Dendritic cell treated with granulocyte-macrophage colony-stimulating factor and Interleukin-4, amounts not matched to agents 40 ng/mL and 50 ng/mL, for 4 days (primary cell): ENCODE data around the gene WDR38.
"Not testable (repeated sequence)": the region's sequence is repeated elsewhere in the genome, so short reads cannot be mapped to it uniquely, and the experiment has no call there.

Source experiments
- H3K27ac Mint-ChIP-seq: one replicate; pipeline ENCODE4 v1.8.0; 2022; ENCODE audit warnings: mild to moderate bottlenecking, mixed read lengths
- H3K27me3 Mint-ChIP-seq: one replicate; pipeline ENCODE4 v1.8.0; 2022; ENCODE audit warnings: mild to moderate bottlenecking, mixed read lengths
- H3K36me3 Mint-ChIP-seq: one replicate; pipeline ENCODE4 v1.8.0; 2022; ENCODE audit warnings: low read depth, mixed read lengths
- H3K4me1 Mint-ChIP-seq: one replicate; pipeline ENCODE4 v1.8.0; 2022; ENCODE audit warnings: low read depth, mixed read lengths
- H3K4me3 Mint-ChIP-seq: one replicate; pipeline ENCODE4 v1.8.0; 2022; ENCODE audit warnings: mild to moderate bottlenecking, moderate library complexity, mixed read lengths
- H3K9me3 Mint-ChIP-seq: one replicate; pipeline ENCODE4 v1.8.0; 2022; ENCODE audit warnings: mixed read lengths
- intact Hi-C: fragments of 100-400 bp; cut with micrococcal nuclease; formaldehyde crosslinking; loops from one replicate; pipeline ENCODE4 v1.15.0; 2022

WDR38 gene

GRCh38 chr9:124841075-124841821 is 12.0 kb upstream of the WDR38 start:
- Mint-ChIP-seq H3K27ac (peak overlapping the region; percentile 13), H3K4me1 (peaks cover 6% of the 10 kb centered on the region), H3K36me3 (no peaks in the 10 kb centered on the region), H3K27me3 (peaks cover 35% of the 10 kb centered on the region), H3K4me3 (no peak overlapping the region), H3K9me3 (no peaks in the 10 kb centered on the region)
- intact Hi-C loops = no loop called here

DNA sequence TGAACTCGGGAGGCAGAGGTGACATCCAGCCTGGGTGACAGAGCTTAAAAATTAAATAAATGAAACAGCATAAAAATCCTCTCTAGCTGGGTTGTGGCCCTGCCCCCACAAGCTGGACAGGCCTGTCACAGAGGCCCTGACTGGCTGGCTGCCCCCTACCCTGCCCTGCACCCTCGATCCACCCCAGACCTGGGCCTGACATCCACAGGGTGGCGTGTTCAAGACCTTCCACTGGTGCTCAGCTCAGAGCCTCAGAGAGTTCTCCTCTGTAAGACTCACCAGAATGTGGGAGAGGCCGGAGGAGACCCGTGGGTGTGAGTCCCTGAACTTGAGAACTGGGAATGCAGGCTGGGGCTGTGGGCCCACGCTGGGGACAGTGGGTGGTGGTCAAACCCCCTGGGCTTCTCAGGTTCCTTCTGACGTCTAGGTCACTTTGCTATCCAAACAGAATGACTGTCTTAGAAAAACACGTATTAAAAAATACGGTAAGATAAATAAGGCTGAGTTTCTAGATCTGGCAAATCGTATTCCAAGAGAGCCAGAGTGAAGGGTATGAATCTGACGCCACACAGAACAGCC is 9.7 kb upstream of the WDR38 start:
- intact Hi-C loops = no loop called here
- Mint-ChIP-seq H3K4me3 (no peak overlapping the region), H3K27ac (no peak overlapping the region)

DNA sequence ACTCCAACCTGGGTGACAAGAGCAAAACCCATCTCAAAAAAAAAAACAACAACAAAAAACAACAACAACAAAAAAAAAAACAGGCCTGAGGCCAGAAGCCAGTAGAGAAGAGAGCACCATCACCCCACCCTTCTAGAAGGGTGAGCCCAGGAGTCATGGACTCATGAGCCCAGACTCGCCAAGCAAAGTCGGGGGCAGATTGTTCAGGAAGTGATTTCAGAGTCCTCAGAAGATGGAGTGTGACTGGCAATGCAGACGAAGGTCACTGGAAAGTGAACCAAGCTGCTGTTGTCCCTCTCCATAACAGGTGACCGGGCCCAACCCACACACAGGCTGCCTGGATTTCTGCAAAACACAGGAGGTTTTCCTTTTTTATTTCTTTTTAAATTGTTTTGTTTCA is 9.0 kb upstream of the WDR38 start:
- Mint-ChIP-seq H3K9me3 (no peaks in the 10 kb centered on the region), H3K4me1 (peaks cover 4% of the 10 kb centered on the region), H3K36me3 (no peaks in the 10 kb centered on the region), H3K4me3 (no peak overlapping the region), H3K27me3 (peaks cover 14% of the 10 kb centered on the region), H3K27ac (no peak overlapping the region)
- intact Hi-C loops = no loop called here

More for the DNA sequence above, 9.7 kb upstream of the WDR38 start:
- Mint-ChIP-seq H3K36me3 (no peaks in the 10 kb centered on the region), H3K27me3 (peaks cover 17% of the 10 kb centered on the region), H3K4me1 (peaks cover 6% of the 10 kb centered on the region), H3K9me3 (no peaks in the 10 kb centered on the region)

DNA sequence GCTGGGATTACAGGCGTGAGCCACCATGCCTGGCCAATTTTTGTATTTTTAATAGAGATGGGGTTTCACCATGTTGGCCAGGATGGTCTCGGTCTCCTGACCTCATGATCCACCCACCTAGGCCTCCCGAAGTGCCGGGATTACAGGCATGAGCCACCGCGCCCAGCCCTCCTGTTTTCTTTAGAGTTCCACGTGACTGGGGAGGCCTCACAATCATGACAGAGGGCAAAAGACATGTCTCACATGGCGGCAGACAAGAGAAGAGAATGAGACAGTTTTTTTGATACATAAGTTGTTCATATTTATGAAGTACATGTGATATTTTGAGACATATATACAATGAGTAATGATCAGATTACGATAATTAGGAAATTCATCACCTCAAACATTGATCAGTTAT is 6.8 kb upstream of the WDR38 start:
- H3K9me3 Mint-ChIP-seq, H3K36me3 Mint-ChIP-seq, H3K4me3 Mint-ChIP-seq, H3K27ac Mint-ChIP-seq, intact Hi-C loops, H3K4me1 Mint-ChIP-seq: not testable (repeated sequence)
- peaks cover 17% of the 10 kb centered on the region for H3K27me3 Mint-ChIP-seq

GRCh38 chr9:124846969-124847368 is 6.3 kb upstream of the WDR38 start:
- H3K27ac Mint-ChIP-seq = no peak overlapping the region
- H3K27me3 Mint-ChIP-seq = peaks cover 20% of the 10 kb centered on the region
- H3K4me3 Mint-ChIP-seq = no peak overlapping the region
- H3K36me3 Mint-ChIP-seq = no peaks in the 10 kb centered on the region
- H3K9me3 Mint-ChIP-seq = no peaks in the 10 kb centered on the region
- no peaks in the 10 kb centered on the region for H3K4me1 Mint-ChIP-seq
- intact Hi-C loops = no loop called here

- peaks cover 6% of the 10 kb centered on the region for H3K4me1 Mint-ChIP-seq
- H3K27ac Mint-ChIP-seq = no peak overlapping the region
- no peaks in the 10 kb centered on the region for H3K9me3 Mint-ChIP-seq
- no peak overlapping the region for H3K4me3 Mint-ChIP-seq
- peaks cover 31% of the 10 kb centered on the region for H3K27me3 Mint-ChIP-seq
- no peaks in the 10 kb centered on the region for H3K36me3 Mint-ChIP-seq
- intact Hi-C loops = loop anchor here (5.0 to 10.0 kb wide), 2 partner anchors 235 to 522 kb away; no protein-coding TSS in a partner anchor
Observed at GRCh38 chr9:124849801-124850200, 3.5 kb upstream of the WDR38 start.

DNA sequence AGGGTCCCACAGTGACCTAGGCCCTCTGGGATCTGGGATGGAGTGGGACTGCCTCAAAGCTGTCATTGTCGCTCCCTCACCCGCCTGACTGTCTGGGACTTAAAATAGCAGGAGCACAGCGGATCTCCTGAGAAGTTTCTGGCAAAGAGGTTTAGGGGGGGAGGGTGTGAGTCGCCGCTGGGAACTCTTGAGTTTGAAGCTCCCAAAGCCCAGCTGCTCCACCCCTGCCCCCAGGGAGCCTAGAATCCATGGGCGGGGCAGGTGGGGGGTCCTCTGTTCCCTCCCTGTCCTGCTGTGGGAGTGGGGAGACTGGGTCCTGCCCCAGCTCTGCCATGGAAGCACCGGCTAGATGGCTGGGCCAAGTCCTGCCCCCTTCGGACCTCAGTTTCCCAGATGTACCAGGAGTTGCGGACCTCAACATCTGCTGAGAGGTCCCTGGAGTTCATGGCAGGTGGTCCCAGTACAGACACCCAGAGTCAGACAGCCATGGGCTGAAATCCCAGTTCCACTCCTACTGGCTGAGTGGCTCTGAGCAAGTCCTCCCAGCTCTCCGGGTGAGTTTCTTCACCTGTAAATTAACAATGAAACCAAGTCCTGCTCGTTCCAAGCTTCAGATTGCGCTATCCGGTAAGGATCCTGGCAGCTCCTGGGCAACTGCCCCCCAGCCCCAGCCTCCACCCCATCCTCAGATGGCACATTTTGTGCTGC is 985 bp upstream of the WDR38 start:
- intact Hi-C loops = loop anchor here (5.0 to 10.0 kb wide), 2 partner anchors 237 to 520 kb away; no protein-coding TSS in a partner anchor

GRCh38 chr9:124853605-124854143 is 414 bp downstream of the WDR38 start:
- Mint-ChIP-seq H3K27ac (peak overlapping the region; percentile 57), H3K36me3 (peaks cover 26% of the 10 kb centered on the region), H3K4me1 (peaks cover 6% of the 10 kb centered on the region), H3K27me3 (peaks cover 30% of the 10 kb centered on the region), H3K4me3 (peak overlapping the region; percentile 78), H3K9me3 (no peaks in the 10 kb centered on the region)
- intact Hi-C loops = loop anchor here (1.0 to 10.0 kb wide), 3 partner anchors 81 to 519 kb away; no protein-coding TSS in a partner anchor

More for the DNA sequence above, 985 bp upstream of the WDR38 start:
- Mint-ChIP-seq H3K27ac (no peak overlapping the region), H3K27me3 (peaks cover 30% of the 10 kb centered on the region), H3K9me3 (no peaks in the 10 kb centered on the region), H3K4me3 (peak overlapping the region; percentile 78), H3K36me3 (peaks cover 12% of the 10 kb centered on the region), H3K4me1 (peaks cover 6% of the 10 kb centered on the region)

DNA sequence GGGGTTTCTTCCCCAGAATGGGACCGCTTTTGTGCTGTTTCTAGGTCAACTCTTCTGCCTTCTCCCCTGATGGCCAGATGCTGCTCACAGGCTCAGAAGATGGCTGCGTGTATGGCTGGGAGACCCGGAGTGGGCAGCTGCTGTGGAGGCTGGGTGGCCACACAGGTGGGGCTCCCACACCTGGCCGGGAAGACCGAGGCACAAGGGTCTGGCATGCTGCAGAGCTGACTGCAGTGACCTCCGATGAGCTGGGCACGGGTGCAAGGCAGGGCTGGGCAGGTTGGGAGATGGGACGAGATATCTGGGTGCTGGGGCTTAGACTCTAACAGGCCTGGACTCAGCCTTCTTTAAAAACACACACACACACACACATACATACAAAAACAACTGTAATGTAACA is 901 bp downstream of the WDR38 start:
- Mint-ChIP-seq H3K36me3 (peaks cover 30% of the 10 kb centered on the region), H3K4me1 (peaks cover 8% of the 10 kb centered on the region), H3K4me3 (no peak overlapping the region), H3K27ac (no peak overlapping the region), H3K27me3 (peaks cover 28% of the 10 kb centered on the region), H3K9me3 (no peaks in the 10 kb centered on the region)
- intact Hi-C loops = loop anchor here (5.0 to 10.0 kb wide), 2 partner anchors 239 to 518 kb away; no protein-coding TSS in a partner anchor

- Mint-ChIP-seq H3K27me3 (peaks cover 24% of the 10 kb centered on the region), H3K4me1 (peaks cover 14% of the 10 kb centered on the region), H3K9me3 (no peaks in the 10 kb centered on the region), H3K36me3 (peaks cover 37% of the 10 kb centered on the region), H3K4me3 (no peak overlapping the region), H3K27ac (peak overlapping the region; percentile 30)
- intact Hi-C loops = loop anchor here (5.0 to 10.0 kb wide), 2 partner anchors 240 to 517 kb away; no protein-coding TSS in a partner anchor
Observed at GRCh38 chr9:124854822-124855221, 1.6 kb downstream of the WDR38 start.

- no peaks in the 10 kb centered on the region for H3K9me3 Mint-ChIP-seq
- H3K4me3 Mint-ChIP-seq = no peak overlapping the region
- intact Hi-C loops = loop anchor here (10.0 kb wide), 1 partner anchor 241 kb away; no protein-coding TSS in a partner anchor
- peaks cover 22% of the 10 kb centered on the region for H3K4me1 Mint-ChIP-seq
- peaks cover 44% of the 10 kb centered on the region for H3K36me3 Mint-ChIP-seq
- H3K27me3 Mint-ChIP-seq = peaks cover 24% of the 10 kb centered on the region
- H3K27ac Mint-ChIP-seq = peak overlapping the region; percentile 30
Observed at GRCh38 chr9:124855566-124855943, 2.3 kb downstream of the WDR38 start.

DNA sequence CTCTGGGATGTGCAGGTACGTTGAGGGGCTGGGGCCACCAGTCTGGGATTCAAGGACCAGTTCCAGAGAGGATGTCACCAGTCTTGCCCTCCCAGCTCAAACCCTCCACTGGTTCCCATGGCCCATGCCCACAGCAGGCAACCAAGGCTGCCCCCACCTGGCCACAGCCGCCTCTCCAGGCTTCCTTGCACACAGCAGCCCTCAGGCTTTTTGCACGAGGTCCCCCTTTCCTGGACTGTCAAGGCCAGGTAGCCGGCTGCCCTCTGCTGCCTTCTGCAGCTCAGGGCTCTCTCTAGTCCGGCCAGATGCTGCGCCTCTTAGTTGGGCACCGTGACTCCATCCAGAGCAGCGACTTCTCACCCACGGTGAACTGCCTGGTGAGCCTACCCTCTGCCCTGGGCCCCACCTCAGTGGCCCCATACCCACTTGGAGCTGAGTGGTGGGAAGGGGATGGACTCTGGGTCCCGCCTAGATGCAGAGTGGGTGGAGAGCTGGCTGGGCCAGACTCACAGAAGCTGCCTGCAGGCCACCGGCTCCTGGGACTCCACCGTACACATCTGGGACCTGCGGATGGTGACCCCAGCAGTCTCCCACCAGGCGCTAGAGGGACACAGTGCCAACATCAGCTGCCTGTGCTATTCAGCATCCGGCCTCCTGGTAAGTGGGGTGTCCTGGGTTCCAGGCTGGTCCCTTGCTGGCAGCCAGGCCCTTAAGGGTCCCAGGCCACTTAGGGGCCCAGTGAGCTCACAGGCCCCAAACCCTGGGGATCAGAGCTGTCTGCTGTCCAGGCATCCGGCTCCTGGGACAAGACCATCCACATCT is 2.9 kb downstream of the WDR38 start:
- peaks cover 28% of the 10 kb centered on the region for H3K4me1 Mint-ChIP-seq
- intact Hi-C loops = loop anchor here (10.0 kb wide), 1 partner anchor 241 kb away; no protein-coding TSS in a partner anchor
- H3K27me3 Mint-ChIP-seq = peaks cover 19% of the 10 kb centered on the region
- no peak overlapping the region for H3K4me3 Mint-ChIP-seq
- H3K27ac Mint-ChIP-seq = peak overlapping the region; percentile 30
- no peaks in the 10 kb centered on the region for H3K9me3 Mint-ChIP-seq
- H3K36me3 Mint-ChIP-seq = peaks cover 50% of the 10 kb centered on the region

DNA sequence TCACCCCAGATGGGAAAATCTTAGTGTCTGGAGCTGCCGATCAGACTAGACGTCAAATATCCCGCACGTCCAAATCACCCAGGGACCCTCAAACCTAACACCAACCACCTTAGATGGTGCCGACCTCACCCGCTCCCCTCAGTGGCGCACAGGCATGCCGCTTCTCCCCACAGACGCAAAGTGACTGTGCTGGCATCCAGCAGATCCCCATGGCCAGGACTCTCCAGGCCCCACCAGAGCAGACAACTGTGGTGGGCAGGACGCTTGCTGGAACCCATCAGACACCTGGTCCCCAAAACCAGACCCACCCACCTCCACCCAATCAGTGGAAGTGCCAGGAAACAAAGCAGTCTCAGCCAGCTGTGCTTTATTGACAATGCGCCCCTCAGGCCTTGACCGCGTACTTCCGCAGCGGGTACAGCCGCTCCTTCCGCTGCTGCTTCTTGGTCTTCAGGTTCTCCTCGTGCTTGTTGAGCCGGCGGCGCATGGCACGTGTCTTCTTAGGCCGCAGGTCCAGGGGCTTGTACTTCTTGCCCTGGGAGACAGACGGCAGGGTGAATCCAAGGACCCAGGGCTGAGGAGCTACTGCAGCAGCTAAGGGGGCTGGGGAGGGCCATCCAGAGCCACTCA is 4.4 kb downstream of the WDR38 start:
- Mint-ChIP-seq H3K9me3 (no peaks in the 10 kb centered on the region), H3K27ac (no peak overlapping the region), H3K27me3 (peaks cover 12% of the 10 kb centered on the region), H3K36me3 (peaks cover 64% of the 10 kb centered on the region), H3K4me3 (no peak overlapping the region), H3K4me1 (peaks cover 31% of the 10 kb centered on the region)
- intact Hi-C loops = loop anchor here (10.0 kb wide), 1 partner anchor 243 kb away; no protein-coding TSS in a partner anchor
